Measurements from ENCODE around the gene IPO4.

Gene IPO4

DNA sequence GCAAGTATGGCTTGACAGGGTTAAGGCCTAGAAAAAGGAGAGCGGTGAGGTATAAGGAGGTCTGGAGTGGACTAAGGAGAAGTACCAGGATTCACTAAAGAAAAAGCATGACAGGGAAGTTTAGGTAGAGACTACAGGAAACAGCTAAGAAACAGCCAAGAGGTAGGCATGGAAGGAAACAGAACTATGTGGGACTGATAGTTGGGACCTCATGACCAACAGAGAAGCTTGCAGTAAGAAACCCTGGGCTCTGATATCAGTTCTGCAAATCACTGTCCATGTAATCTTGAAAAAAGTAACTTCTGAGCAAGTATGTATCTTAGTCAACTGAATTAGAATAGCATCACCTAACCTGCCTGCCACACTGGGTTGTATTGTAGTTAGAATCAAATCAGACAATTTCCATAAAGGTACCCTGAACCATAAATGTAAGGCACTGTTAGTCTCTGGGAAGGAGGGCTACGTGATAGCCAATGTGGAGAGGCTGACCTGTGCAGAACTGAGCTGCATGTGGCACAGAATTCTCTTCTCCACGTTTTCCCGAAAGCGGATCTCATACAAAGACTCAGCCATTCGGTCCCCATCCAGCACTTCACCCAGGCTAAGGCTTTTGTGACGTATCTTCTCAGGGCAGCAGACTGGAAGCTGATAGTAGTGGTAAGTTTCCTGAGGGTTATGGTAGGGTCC lies 5.7 kb upstream of the IPO4 start:
- no peak for DNase-seq

DNA sequence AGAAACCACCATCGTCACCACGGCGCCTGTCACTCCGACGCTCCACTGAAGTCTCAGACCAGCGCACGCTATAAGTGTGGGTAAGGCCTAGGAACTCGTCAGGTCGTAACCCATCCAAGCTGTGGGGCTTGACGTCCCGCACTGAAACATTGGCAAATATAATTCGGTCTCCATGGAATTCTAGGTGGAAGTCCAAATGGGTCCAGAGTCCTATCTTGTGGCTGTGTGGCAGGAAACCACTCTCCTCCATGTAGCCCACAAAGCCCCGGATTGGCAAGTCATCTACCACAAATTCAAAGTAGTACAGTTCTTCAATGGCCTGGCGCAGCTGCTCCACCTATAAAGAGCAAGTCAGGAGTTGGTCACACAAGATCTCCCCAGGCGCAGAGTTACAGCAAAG lies 4.3 kb upstream of the IPO4 start:
- no peak for DNase-seq

DNA sequence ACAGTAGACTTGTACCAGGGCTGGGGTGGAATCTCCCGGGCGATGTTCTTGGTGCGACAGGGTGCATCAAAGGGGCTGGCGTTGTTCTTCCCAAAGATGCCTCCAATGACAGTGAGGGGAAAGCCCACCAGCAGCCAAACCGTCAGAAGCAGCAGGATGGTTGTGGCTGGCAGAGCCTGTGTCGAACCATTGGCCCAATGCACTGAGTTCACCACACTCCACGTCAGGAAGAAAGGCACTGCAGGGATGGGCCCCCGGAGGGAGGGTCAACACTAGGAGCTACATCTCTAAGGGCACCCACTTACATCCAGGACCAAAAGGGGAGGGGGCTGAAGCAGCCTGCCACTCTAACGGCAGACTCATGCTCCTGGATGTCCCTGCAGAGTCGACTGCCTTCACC lies 1.8 kb upstream of the IPO4 start:
- no peak for DNase-seq

DNA sequence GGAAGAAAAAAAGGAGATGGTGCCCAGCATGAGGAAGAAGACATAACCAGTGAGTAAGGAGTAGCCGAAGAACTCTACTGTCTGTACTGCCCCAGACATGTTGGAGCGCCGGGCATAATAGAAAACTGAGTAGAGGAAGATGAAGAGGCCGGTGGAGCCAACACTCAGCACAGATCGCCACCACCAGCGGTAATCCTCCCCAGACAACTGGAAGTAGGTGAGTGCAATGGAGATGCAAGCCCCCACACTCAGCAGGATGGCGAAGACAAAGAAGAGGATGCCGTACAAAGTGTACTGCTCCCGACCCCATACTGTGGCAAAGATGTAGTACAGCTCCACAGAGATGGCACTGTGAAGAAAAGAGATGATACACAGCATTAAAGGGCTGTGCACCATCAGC lies 844 bp upstream of the IPO4 start:
- DNase-seq, result no peak

DNA sequence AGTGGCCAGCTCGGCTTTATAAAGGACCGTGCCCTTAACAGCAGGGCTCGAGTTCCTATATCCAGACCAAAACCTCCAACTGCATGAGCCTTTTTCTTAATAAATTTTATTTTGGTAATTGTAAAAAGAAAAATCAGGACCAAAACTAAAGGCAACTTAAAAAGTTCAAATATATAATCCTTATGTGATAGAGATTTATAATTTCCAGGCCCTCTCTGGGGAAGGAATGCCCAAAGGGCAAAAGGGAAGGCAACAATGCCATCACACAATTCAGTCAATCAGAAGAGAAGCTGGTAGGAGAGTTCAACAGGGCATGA lies 401 bp upstream of the IPO4 start:
- DNase-seq, result no peak

DNA sequence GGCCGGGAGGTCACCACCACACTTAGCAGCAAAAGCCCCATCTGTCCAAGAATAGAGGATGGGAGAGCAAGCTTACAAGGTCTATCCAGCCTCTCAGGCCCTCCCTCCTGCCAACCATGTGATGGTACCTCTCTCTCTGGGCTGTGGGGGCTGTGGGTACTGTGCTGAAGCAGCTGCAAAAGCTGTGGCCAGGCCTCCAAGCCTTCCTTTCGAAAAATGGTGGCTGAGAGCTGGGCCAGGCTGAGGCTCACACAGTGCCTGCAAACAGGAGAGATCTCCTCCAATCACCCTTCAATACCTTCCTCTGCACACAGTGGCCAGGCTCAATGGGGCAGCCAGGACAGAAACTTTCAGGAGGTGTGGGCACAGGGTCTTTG lies 1.1 kb downstream of the IPO4 start:
- DNase-seq, result no peak

DNA sequence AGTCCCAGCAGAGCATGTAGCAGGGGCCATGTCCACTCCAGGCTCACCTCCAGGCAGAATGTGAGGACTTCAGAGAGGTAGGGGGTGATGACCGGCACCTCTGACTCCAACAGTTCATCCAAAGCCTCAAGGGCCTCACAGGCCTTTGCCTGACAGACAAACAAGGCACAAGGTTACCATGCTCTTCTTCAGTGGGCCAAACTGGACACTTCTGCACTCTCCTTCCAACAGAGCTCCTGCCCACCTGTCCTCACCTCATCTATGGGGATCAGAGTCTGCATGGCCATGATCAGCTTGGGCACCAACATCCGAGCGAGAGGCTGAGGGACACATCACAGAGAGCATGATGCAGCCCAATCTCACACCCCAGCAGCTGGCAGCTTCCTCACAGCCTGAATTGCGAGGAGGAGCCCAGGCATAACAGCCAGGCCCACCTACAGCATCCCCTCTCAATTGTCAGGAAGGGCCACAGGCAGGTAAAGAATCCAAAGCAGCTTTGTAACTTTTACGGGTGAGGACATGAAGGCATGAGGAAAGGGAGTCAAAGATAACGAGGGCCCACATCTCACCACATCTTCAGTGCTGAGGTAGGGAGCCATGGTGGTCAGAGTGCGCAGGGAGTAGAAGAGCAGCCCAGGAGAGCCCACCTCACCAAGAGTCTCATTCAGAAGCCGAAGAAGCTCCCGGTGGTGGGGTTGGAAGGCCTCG lies 1.6 kb downstream of the IPO4 start:
- DNase-seq, result no peak

DNA sequence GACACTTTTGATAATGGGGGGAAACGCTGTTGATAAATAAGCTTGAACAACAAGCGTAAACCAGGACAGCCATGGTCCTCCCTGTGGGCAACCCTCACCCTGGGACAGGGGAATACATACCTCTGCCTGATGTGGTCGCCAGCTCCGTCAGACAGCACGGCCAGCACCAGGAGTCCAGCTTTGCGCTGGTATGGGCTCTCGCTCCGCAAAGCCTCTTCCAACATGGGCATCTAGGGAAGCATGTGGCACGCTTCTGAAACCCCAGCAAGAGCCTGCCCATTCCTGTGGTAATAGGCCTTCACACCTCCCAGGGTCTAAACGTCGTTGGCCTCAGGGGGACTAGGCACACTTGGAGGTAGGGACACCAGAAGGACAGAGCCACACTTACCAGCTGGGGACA lies 2.9 kb downstream of the IPO4 start:
- no peak for DNase-seq

DNA sequence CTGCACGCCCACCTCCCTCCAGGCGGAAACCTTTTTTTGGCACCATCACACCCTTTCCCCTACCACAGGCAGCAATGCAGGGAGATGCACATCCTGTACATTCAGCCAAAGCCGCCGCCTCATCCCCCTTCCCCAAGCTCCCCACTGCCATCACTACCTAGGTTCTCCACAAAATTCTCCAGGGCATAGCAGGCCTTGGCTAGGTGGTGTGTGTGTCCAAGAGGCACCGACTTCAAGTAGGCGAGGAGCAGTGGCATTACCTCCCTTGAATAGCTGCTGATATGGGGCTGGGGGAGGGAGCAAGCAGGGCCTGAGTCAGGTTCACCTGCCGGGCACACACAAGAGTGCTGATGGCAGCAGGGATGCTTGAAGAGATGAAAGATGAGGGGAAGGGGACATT lies 3.6 kb downstream of the IPO4 start:
- DNase-seq, result no peak

DNA sequence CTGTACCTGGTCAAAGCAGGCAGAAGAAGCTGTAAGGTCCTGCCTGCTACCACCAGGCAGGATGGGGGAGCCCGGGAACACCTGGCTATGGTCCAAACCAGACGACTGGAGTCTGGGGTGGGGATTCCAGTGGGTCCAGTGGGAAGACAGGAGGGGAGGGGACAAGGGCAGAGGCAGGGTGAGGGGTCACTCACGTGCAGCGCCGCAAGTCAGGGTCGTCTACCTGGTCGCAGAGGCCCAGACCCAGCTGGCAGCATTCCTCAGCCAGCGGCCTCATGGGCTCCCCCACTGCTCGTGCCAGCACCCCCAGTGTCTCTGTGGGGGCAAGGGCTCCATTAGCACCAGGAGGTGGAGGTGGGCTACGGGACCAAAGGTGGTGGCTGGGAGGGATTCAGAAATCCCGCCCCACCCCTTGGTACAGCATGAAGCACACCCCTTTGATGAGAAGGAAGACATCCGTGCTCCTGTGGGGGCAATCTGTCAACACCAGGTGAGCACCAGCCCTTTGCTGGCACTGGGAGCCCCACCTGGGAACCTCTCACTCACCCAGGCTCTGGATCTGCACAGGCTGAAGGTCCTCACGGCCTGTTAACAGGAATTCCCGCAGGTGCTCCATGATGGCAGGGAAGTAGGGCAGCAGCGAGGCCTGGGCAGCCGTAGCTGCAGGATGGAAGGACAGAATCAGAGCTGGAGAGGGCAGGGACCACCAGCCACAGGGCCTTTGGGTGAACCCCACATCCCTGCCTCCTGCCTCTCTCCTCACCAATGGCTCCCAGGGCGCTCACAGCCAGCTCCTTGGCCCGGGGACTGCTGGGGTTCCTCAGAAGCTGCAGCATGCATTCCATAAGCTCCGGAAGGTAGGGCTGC lies 4.3 kb downstream of the IPO4 start:
- no peak for DNase-seq

DNA sequence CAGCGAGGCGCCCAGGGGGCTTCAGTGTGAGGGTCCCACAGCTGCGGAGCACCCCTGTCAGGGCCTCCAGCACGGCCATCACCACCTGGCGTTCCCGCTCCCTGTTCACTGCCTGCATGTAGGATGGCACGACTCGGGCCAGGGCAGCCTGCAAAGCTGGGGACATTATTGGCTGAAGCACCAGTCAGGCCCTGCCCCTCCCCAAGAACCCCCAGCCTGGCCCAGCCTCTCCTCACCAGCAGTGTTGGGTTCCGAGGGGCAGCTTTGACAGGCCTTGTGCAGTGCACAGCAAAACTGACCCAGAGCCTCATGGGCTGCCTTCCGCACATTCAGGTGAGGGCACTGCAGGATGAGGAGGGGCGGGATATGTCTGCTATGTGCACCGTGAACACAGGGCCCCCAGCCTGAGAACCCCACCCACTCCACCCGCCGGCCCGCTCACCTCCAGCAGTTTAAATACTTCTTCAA lies 5.6 kb downstream of the IPO4 start:
- no peak for DNase-seq

DNA sequence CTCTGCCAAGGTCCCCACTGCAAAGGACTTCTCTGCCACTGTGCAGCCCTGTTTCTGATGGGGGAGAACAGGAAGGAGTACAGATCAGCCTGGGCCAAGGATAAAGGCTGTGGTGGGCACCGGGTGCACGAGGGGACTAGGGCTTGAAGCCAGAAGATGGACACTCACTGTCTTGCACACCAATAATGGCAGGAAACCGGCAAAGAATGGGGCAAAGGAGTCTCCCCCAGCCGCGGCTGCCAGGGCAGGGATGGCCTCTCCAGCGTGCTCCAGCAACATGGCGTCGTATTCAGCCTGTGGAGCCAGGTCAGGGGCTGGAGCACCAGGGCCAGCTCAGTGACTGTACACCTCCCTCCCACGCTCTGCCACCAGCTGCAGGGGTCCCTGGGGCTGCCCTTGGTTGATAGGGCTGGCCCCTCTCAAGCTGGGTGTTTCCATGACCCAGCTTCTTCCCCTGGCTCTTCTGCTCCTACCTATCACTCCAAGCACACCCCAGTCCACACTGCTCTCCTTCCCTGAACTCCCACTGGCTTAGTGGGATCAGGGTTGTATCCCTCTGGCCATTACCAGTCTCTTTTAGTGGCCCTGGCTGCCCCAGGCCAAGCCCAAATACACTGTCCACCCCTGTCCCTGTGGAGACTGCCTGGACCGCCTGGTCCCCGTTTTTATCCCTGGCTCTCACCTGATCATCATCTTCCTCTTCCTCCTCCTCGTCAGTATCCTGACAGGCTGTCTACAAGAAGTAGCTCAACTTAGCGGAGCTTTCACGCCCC lies 6.3 kb downstream of the IPO4 start:
- no peak for DNase-seq

DNA sequence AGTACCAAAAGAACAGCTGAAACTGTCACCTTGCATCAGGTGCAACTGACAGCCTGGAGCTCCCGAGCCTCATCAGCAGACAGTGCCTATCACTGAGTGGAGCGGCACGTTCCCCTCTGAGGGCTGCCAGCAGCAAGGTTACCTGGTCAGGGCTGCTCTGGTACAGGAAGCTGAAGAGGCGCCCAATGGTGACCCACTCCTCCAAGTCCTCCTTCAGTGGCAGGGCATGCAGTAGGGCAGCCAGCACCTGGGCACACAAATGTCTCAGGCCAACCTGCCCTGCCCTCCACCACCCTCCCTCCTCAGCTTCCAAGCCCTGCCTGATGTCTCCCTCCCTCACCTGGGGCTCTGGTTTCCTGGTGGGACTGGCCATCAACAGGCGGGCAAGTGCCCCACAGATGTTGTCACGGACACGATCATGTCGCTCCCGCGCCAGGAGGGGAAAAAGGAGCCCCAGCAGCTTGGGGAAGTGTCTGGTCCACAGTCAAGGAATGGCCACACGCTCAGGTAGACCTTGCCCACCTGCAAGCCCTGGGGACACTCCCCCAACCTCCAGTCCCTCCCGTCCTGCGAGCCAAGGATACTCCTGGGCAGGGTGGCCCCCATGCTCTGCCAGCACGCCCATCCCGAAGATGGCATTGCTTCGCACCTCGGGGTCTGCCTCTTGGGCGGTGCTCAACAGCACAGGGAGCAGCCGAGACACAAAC lies 7.1 kb downstream of the IPO4 start:
- no peak for DNase-seq

DNA sequence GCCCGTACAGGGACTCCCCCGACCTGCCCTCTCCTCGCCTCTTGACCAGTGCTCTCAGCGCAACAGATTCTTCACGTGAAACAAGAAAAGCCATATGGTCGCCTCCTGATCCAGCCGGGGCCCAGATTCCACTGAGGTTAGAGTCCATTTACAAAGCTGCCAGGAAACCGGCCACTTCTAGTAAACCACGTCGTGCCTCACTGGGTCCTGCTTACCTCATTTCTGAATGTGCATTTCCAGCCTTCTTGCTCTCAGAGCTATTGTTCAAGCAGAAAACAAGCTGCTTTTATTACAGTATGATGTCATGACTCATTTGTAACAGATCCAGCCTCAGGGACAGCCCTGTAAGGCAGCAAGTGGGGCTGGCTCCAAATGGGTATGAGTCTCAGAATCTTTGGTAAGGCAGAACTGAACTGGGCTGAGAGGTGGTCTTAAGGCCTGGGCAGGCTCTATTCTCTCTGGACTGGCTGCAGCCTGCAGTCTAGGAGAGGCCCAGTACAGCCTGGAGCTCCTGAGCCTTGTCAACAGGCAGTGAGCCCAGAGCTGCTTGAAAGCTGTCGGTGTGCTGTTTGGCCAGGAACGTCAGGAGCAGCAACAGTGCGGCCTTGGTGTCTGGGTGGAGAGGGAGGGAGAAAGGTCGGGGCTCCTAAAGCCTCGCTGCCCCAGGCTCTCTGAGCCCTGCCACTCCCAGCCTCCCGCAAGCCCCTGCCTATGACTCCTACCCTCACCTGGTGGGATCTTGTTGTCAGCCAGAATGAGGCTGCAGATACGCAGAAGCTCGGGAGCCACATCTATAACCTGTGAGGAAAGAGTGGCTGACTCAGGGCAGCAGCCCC lies 8.4 kb downstream of the IPO4 start:
- DNase-seq, result no peak

DNA sequence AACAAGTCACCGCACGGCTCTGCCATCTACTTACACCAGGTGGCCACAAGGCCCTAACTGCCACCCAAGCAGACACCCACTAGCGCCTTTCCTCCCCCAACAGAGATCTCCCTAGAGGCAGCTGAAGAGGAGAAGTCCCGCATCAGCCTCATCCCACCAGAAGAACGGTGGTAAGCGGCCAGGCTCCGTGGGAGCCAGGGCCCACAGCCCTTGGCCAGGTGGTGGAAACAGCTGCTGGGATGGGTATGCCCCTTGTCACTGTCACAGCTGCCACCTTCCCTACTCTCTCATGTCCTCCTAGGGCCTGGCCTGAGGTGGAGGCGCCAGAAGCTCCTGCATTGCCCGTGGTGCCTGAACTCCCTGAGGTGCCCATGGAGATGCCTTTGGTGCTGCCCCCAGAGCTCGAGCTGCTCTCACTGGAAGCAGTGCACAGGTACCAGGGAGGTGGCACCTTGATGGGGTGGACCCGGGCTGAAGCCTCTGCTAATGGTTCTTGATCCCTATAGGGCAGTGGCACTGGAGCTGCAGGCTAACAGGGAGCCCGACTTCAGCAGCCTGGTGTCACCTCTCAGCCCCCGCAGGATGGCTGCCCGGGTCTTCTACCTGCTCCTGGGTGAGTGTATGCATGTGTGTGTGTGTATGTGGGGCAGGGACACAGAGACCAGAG lies 9.2 kb downstream of the IPO4 start:
- no peak for DNase-seq

DNA sequence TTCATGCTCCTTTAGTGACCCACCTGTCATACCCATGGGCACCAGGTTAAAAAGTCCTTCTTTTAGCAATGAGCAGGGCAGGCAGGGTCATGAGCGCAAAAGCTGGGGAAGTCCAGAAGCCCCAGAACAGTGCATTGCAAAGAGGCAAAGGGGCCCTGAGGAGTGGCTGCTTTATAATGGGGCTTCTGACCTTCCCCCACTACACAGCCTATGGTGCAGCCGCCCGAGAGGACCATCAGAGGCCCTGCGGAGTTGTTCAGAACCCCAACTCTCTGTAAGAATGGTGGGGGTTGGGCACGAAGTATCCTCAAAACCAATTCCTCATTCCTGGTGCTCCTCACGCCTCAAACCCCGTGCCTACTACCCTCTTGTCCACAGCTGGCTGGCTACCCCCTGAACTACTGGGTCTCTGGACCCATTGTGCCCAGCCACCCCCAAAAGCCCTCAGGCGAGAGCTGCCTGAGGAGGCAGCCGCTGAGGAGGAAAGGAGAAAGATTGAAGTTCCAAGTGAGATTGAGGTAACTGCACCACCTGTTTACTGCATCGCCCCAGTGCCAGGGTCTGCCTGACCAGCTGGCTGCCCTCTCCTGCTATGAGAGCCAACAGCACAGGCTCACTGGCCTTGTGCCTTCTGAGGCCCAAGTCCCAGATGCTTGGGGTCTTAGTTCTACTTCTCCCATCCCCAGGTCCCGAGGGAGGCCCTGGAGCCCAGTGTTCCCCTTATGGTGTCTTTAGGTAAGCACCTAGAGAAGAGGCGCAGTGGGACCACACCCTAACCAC lies 10.0 kb downstream of the IPO4 start:
- DNase-seq, result no peak

DNA sequence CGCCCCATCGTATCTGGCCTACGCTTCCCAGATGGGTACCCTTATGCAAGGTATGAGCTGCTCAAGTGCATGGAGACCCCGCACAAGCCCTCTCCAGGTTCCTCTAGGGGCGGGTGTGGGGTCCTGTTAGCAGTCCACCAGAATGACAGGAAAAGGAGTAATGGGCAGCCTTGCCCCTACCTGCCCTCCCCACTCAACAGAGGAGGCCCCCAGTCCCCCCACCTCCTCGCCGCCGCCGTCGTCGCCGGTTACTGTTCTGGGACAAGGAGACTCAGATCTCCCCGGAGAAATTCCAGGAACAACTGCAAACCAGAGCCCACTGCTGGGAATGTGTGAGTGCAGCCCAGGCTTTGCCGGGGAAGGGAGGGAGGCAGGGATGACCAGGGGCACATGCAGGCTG lies 10.7 kb downstream of the IPO4 start:
- DNase-seq, result no peak

DNA sequence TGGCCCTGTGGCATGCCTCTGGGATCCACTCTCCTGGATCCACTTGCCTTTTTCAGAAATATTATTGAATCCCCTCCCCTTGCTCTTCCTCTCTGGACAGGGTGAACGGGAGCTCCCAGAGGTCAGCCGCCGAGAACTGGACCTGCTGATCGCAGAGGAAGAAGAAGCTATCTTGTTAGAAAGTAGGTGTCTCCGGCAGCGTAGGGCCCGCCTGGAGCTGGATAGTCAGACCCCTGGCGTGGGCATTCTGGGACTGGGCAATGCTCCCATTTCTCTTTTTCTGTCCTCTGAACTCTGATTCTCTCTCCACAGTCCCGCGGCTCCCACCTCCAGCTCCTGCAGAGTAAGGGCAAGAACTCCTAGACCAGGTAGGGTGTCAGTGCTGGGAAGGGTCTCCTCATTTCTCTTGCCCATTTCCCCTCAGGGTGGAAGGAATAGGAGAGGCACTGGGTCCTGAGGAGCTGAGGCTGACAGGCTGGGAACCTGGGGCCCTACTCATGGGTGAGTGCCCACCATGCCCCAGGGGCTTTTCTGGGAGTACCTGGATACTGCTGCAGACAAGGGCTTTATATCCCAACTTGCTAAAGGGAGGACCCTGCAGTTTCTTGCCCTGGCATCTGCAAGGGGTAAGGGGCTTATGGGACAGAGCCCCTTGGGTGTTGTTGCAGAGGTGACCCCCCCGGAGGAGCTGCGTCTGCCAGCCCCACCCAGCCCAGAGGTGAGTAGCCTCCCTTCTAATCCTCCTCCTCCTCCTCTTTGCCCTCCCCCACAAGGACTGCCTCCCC lies 11.4 kb downstream of the IPO4 start:
- no peak for DNase-seq

DNA sequence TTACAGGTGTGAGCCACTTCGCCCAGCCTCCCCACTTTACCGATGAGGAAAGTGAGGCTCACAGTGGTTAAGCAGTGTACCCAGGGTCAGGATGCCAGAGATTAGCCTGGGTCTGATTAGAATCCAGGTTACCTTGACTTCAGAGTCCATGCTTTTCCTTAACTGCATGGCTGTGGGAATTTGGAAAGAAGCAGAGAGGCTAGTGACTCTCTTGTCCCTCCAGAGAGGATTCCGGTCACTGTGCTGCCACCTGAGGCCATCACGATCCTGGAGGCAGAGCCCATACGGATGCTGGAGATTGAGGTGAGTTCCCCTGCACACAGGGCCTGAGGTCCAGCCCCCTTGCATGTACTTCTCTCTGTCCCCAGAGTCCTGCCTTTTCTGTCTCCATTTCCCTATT lies 12.0 kb downstream of the IPO4 start:
- no peak for DNase-seq
